ENCODE measurements around the gene PIK3R1.

DNA sequence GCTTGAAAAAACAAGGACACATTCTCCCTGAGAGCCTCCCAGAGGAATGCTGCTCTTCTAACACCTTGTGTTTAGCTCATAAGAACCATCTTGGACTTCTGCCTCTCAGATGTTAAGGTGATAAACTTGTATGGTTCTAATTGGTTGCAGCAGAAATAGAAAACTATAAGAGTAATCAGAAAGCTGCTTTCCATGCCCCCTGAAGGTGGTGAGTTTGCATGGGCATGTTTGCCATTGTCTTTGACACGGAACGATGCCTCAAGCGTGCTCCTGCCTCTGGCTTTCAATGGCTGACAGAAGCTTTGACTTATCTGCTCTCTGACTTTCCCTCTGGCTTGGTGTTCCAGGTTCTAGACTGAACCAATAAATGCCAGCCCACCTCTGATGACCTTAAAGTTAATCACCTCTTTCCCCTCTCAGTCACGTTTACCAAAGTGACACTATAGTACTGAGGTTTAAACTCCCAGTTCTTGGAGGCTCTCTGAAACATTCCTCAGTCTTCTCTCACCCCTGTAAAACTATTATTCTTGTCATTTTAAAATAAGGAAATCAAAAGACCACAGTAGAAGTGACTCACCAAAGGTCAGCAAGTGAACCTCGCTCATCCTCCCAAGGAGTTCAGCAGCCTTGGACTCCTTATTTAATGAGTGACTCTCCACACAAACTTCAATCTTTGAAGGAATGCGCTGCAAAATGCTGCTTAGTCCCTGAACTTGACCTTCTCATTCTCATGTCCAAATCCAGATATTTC is 103.6 kb downstream of the PIK3R1 start:
- TF ChIP-seq, protein P1, sequence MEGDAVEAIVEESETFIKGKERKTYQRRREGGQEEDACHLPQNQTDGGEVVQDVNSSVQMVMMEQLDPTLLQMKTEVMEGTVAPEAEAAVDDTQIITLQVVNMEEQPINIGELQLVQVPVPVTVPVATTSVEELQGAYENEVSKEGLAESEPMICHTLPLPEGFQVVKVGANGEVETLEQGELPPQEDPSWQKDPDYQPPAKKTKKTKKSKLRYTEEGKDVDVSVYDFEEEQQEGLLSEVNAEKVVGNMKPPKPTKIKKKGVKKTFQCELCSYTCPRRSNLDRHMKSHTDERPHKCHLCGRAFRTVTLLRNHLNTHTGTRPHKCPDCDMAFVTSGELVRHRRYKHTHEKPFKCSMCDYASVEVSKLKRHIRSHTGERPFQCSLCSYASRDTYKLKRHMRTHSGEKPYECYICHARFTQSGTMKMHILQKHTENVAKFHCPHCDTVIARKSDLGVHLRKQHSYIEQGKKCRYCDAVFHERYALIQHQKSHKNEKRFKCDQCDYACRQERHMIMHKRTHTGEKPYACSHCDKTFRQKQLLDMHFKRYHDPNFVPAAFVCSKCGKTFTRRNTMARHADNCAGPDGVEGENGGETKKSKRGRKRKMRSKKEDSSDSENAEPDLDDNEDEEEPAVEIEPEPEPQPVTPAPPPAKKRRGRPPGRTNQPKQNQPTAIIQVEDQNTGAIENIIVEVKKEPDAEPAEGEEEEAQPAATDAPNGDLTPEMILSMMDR (conservative IDR thresholded peaks at IDR 0.05; ENCODE audit: low read depth in 2 of 2) = no peak
- TF ChIP-seq EZH2phosphoT487 (IDR thresholded peaks at IDR 0.05; ENCODE audit: unreplicated experiment) (no peak), EZH2 (IDR thresholded peaks at IDR 0.05; ENCODE audit: low read depth, unreplicated experiment) (no peak), NANOG (IDR thresholded peaks at IDR 0.05; ENCODE audit: borderline replicate concordance) (no peak), POLR2AphosphoS5 (IDR thresholded peaks at IDR 0.05; ENCODE audit: low read depth) (no peak), CREB1 (CRISPR knock-in tag; IDR thresholded peaks at IDR 0.05; ENCODE audit: low read depth) (no peak), STAT1 (IDR thresholded peaks at IDR 0.05; ENCODE audit: unreplicated experiment) (no peak), ZNF114 (CRISPR knock-in tag; IDR thresholded peaks at IDR 0.05) (no peak), JUNB (IDR thresholded peaks at IDR 0.05; ENCODE audit: unreplicated experiment) (no peak)
- TF ChIP-seq, protein P2, sequence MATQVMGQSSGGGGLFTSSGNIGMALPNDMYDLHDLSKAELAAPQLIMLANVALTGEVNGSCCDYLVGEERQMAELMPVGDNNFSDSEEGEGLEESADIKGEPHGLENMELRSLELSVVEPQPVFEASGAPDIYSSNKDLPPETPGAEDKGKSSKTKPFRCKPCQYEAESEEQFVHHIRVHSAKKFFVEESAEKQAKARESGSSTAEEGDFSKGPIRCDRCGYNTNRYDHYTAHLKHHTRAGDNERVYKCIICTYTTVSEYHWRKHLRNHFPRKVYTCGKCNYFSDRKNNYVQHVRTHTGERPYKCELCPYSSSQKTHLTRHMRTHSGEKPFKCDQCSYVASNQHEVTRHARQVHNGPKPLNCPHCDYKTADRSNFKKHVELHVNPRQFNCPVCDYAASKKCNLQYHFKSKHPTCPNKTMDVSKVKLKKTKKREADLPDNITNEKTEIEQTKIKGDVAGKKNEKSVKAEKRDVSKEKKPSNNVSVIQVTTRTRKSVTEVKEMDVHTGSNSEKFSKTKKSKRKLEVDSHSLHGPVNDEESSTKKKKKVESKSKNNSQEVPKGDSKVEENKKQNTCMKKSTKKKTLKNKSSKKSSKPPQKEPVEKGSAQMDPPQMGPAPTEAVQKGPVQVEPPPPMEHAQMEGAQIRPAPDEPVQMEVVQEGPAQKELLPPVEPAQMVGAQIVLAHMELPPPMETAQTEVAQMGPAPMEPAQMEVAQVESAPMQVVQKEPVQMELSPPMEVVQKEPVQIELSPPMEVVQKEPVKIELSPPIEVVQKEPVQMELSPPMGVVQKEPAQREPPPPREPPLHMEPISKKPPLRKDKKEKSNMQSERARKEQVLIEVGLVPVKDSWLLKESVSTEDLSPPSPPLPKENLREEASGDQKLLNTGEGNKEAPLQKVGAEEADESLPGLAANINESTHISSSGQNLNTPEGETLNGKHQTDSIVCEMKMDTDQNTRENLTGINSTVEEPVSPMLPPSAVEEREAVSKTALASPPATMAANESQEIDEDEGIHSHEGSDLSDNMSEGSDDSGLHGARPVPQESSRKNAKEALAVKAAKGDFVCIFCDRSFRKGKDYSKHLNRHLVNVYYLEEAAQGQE (IDR thresholded peaks at IDR 0.05; ENCODE audit: unreplicated experiment) = no peak
- TF ChIP-seq, protein P3, sequence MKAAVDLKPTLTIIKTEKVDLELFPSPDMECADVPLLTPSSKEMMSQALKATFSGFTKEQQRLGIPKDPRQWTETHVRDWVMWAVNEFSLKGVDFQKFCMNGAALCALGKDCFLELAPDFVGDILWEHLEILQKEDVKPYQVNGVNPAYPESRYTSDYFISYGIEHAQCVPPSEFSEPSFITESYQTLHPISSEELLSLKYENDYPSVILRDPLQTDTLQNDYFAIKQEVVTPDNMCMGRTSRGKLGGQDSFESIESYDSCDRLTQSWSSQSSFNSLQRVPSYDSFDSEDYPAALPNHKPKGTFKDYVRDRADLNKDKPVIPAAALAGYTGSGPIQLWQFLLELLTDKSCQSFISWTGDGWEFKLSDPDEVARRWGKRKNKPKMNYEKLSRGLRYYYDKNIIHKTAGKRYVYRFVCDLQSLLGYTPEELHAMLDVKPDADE (IDR thresholded peaks at IDR 0.05) = no peak
- TF ChIP-seq, protein P4, sequence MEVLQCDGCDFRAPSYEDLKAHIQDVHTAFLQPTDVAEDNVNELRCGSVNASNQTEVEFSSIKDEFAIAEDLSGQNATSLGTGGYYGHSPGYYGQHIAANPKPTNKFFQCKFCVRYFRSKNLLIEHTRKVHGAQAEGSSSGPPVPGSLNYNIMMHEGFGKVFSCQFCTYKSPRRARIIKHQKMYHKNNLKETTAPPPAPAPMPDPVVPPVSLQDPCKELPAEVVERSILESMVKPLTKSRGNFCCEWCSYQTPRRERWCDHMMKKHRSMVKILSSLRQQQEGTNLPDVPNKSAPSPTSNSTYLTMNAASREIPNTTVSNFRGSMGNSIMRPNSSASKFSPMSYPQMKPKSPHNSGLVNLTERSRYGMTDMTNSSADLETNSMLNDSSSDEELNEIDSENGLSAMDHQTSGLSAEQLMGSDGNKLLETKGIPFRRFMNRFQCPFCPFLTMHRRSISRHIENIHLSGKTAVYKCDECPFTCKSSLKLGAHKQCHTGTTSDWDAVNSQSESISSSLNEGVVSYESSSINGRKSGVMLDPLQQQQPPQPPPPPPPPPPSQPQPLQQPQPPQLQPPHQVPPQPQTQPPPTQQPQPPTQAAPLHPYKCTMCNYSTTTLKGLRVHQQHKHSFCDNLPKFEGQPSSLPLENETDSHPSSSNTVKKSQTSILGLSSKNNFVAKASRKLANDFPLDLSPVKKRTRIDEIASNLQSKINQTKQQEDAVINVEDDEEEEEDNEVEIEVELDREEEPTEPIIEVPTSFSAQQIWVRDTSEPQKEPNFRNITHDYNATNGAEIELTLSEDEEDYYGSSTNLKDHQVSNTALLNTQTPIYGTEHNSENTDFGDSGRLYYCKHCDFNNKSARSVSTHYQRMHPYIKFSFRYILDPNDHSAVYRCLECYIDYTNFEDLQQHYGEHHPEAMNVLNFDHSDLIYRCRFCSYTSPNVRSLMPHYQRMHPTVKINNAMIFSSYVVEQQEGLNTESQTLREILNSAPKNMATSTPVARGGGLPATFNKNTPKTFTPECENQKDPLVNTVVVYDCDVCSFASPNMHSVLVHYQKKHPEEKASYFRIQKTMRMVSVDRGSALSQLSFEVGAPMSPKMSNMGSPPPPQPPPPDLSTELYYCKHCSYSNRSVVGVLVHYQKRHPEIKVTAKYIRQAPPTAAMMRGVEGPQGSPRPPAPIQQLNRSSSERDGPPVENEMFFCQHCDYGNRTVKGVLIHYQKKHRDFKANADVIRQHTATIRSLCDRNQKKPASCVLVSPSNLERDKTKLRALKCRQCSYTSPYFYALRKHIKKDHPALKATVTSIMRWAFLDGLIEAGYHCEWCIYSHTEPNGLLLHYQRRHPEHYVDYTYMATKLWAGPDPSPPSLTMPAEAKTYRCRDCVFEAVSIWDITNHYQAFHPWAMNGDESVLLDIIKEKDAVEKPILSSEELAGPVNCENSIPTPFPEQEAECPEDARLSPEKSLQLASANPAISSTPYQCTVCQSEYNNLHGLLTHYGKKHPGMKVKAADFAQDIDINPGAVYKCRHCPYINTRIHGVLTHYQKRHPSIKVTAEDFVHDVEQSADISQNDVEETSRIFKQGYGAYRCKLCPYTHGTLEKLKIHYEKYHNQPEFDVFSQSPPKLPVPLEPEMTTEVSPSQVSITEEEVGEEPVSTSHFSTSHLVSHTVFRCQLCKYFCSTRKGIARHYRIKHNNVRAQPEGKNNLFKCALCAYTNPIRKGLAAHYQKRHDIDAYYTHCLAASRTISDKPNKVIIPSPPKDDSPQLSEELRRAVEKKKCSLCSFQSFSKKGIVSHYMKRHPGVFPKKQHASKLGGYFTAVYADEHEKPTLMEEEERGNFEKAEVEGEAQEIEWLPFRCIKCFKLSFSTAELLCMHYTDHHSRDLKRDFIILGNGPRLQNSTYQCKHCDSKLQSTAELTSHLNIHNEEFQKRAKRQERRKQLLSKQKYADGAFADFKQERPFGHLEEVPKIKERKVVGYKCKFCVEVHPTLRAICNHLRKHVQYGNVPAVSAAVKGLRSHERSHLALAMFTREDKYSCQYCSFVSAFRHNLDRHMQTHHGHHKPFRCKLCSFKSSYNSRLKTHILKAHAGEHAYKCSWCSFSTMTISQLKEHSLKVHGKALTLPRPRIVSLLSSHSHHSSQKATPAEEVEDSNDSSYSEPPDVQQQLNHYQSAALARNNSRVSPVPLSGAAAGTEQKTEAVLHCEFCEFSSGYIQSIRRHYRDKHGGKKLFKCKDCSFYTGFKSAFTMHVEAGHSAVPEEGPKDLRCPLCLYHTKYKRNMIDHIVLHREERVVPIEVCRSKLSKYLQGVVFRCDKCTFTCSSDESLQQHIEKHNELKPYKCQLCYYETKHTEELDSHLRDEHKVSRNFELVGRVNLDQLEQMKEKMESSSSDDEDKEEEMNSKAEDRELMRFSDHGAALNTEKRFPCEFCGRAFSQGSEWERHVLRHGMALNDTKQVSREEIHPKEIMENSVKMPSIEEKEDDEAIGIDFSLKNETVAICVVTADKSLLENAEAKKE (CRISPR knock-in tag; IDR thresholded peaks at IDR 0.05) = no peak
